ENCODE data around the gene CASP9.

CASP9 gene

DNA sequence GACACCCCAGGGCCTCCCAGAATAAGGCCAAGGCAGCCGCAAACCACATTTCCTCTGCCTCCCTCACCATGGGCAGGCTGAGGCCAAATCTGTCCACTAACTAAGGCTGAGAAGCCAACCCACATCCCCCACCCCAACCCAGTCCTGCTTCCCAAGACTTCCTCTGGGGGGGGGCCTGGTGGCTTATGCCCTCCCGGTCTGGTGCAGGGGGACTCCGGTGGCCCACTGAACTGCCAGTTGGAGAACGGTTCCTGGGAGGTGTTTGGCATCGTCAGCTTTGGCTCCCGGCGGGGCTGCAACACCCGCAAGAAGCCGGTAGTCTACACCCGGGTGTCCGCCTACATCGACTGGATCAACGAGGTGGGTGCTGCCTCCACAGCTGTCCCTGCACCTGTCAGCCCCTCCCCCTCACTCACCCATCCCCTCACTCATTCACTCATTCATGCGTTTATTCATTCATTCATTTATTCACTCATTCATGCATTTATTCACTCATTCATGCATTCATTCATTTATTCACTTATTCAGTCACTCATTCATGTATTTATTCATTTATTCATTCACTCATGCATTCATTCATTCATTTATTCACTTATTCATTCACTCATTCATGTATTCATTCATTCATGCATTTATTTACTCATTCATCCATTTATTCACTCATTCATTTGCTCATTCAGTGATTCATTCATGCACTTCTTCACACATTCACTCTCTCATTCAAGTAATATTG lies 78.5 kb downstream of the CASP9 start:
- no peak for DNase-seq (ENCODE audit: low read depth)

DNA sequence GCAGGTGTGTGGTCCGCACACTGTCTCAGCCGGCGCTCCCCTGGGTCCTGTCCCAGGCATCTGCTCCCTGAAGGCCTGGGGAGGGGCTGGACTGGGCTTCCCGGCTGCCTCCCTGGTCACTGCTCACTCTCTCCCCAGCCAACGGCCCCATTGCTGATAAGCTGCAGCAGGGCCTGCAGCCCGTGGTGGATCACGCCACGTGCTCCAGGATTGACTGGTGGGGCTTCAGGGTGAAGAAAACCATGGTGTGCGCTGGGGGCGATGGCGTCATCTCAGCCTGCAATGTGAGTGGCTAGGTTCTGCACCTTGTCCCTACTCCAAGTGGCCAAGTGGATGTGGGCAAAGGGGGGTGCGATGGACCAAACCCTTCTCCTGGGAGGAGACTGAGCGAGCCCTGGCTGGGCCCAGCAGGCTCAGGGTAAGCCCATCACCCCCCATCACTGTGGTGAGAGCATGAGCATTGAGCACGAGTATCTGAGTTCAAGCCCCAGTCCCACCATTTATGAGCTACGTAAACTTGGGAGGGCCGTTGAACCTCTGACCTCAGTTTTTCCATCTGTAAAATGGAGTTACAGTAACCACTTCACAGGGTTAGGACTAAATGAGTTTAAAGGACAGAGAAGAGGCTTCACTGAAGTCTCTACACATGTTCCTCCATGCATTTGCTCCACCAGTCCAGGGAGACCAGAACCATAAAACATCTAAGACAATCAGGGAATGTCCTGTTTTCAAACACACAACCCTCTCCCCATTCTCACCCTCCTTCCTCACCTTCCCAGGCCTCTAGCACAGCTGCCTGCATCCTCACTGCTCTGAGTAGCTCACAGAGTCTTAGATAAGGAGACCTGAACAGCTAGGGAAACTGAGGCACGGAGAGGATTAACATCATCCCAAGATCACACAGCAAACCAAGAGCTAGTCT lies 79.3 kb downstream of the CASP9 start:
- DNase-seq (ENCODE audit: low read depth) = no peak

DNA sequence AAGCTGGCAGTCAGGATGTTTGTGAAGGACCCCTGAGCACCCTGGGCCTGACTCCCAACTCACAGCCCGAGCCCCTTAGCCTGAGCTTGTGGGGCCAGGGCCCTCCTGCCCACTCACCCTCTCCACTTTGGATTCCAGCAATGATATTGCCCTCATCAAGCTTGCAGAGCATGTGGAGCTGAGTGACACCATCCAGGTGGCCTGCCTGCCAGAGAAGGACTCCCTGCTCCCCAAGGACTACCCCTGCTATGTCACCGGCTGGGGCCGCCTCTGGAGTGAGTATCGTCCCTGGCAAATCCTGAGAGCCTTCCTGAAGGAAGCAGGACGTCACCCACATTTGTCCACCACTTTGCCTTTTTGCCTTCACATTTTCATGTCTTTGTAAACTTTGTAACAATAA lies 80.7 kb downstream of the CASP9 start:
- DNase-seq (ENCODE audit: low read depth) = no peak

DNA sequence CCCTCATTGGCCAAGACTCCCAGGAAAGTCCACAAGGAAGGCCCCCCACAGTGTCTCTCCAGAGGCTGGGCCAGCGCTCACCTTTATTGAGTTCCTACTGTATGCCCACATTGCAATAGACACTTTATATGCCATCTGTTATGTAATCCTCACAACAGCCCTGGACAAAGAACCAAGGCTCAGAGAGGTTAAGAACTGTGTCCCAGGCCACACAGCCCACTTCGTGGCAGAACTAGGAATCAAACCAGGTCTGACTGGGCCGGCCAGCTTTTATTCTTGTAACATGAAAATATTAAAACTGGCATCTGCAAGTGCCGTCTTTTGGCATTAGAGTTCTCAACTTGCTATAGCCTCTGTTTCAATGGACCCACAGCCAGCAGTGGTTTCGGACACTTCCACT lies 81.3 kb downstream of the CASP9 start:
- DNase-seq (ENCODE audit: low read depth) = no peak

DNA sequence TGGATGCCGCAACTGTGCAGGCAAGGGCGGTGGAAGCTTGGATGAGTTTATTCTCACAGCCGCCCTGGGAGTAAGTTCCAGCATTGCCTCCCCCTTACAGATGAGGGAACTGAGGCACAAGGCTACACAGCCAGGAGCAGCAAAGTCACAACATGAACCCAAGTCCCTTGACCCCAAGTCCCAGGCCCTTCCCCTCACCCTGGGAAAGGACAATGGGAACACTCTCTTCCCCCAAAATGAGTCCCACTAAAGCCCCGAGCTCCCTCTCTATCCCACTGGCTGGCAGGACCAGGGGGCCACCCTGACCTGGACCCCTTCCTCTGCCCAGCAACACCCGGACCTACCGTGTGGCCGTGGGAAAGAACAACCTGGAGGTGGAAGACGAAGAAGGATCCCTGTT lies 81.9 kb downstream of the CASP9 start:
- no peak for DNase-seq (ENCODE audit: low read depth)
